ENCODE results near the gene TDRD9. TPM values are rescaled to one million over a fixed set of nuclear protein-coding genes. Genes with fewer than 3 reads are reported as not detected.

The TDRD9 gene, protein sequence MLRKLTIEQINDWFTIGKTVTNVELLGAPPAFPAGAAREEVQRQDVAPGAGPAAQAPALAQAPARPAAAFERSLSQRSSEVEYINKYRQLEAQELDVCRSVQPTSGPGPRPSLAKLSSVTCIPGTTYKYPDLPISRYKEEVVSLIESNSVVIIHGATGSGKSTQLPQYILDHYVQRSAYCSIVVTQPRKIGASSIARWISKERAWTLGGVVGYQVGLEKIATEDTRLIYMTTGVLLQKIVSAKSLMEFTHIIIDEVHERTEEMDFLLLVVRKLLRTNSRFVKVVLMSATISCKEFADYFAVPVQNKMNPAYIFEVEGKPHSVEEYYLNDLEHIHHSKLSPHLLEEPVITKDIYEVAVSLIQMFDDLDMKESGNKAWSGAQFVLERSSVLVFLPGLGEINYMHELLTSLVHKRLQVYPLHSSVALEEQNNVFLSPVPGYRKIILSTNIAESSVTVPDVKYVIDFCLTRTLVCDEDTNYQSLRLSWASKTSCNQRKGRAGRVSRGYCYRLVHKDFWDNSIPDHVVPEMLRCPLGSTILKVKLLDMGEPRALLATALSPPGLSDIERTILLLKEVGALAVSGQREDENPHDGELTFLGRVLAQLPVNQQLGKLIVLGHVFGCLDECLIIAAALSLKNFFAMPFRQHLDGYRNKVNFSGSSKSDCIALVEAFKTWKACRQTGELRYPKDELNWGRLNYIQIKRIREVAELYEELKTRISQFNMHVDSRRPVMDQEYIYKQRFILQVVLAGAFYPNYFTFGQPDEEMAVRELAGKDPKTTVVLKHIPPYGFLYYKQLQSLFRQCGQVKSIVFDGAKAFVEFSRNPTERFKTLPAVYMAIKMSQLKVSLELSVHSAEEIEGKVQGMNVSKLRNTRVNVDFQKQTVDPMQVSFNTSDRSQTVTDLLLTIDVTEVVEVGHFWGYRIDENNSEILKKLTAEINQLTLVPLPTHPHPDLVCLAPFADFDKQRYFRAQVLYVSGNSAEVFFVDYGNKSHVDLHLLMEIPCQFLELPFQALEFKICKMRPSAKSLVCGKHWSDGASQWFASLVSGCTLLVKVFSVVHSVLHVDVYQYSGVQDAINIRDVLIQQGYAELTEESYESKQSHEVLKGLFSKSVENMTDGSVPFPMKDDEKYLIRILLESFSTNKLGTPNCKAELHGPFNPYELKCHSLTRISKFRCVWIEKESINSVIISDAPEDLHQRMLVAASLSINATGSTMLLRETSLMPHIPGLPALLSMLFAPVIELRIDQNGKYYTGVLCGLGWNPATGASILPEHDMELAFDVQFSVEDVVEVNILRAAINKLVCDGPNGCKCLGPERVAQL (N-terminal part only)
- total RNA-seq (2014; rRNA removed): 0.07 and 0.12 TPM in 2 replicates
- percentile 15 among the genes with signal in this experiment for Bru-seq, nascent RNA
- percentile 12 among the genes with signal in this experiment for BruChase-seq, experiment 1, labeled RNA remaining after a 6-hour chase
- BruChase-seq, experiment 2, labeled RNA remaining after a 2-hour chase: percentile 10 among the genes with signal in this experiment
- long read RNA-seq, partial matches to known transcripts: 0 of 1 reads
- long read RNA-seq, other reads (novel, unspliced or antisense): 1 of 1 reads

- H3K4me2 ChIP-seq (ENCODE audit: low read length): no peak within 1 kb of the TSS
- no peaks in the 10 kb centered on the region for H3K79me2 ChIP-seq (ENCODE audit: low read length)
- ATAC-seq: no peak
- no peak for DNase-seq
- no peak within 1 kb of the TSS for H3K27ac ChIP-seq (ENCODE audit: low read length)
- H3K9me3 ChIP-seq (ENCODE audit: low read length): no peaks in the 10 kb centered on the region
- BruUV-seq (replicated peaks): no TSS peak
- H3K27me3 ChIP-seq (ENCODE audit: low read length): no peaks in the 10 kb centered on the region
- peaks cover 9% of the 10 kb centered on the region for H3K4me1 ChIP-seq (ENCODE audit: insufficient read depth, low read length)
- no peaks in the 10 kb centered on the region for H3K36me3 ChIP-seq (ENCODE audit: low read depth, low read length)
- CTCF ChIA-PET: interaction anchor here (0.6 kb wide), 1 partner anchor 18 kb away, joined by 3 read pairs; no protein-coding TSS in a partner anchor
- H3K9ac ChIP-seq (ENCODE audit: low read length): no peak within 1 kb of the TSS
- no peaks in the 10 kb centered on the region for H4K20me1 ChIP-seq (ENCODE audit: low read length)
- no peaks in the 10 kb centered on the region for H3K9me2 ChIP-seq (replicated peaks; ENCODE audit: low read length)
- H3K4me3 ChIP-seq (ENCODE audit: low read length): no peak within 1 kb of the TSS
- intact Hi-C loops (cut with micrococcal nuclease): no loop called here
- H3F3A ChIP-seq (ENCODE audit: low read length, unreplicated experiment): no peaks in the 10 kb centered on the region
- no peak within 1 kb of the TSS for H2AFZ ChIP-seq (ENCODE audit: low read length)
- TF ChIP-seq EZH2phosphoT487 (IDR thresholded peaks at IDR 0.05; ENCODE audit: borderline replicate concordance, low read length) (no peak), CTCF (conservative IDR thresholded peaks at IDR 0.05; ENCODE audit: low read depth, low read length) (no peak), EZH2 (IDR thresholded peaks at IDR 0.05; ENCODE audit: low read length, unreplicated experiment) (no peak)
- POLR2A ChIA-PET (ENCODE audit: unreplicated experiment): no interaction called here
Observed at GRCh38 chr14:103928011-103928890, at the start of gene TDRD9. Gene TDRD9 (plus strand): TSS chr14:103928456. CDS start chr14:103928510, 54 bp downstream.

- Histone ChIP-seq H3K79me2 (ENCODE audit: low read length) (no peaks in the 10 kb centered on the region), H3K27me3 (ENCODE audit: low read length) (no peaks in the 10 kb centered on the region), H2AFZ (ENCODE audit: low read length) (peak overlapping the region; percentile 82), H3K36me3 (ENCODE audit: low read depth, low read length) (no peaks in the 10 kb centered on the region), H3F3A (ENCODE audit: low read length, unreplicated experiment) (no peaks in the 10 kb centered on the region), H3K27ac (ENCODE audit: low read length) (no peak overlapping the region), H4K20me1 (ENCODE audit: low read length) (no peaks in the 10 kb centered on the region), H3K9me2 (replicated peaks; ENCODE audit: low read length) (no peaks in the 10 kb centered on the region), H3K9me3 (ENCODE audit: low read length) (no peaks in the 10 kb centered on the region), H3K4me1 (ENCODE audit: insufficient read depth, low read length) (peaks cover 17% of the 10 kb centered on the region), H3K9ac (ENCODE audit: low read length) (no peak overlapping the region), H3K4me2 (ENCODE audit: low read length) (peak overlapping the region; percentile 92), H3K4me3 (ENCODE audit: low read length) (peak overlapping the region; percentile 60)
- intact Hi-C loops (cut with micrococcal nuclease): no loop called here
- no peak for TF ChIP-seq EZH2phosphoT487 (IDR thresholded peaks at IDR 0.05; ENCODE audit: borderline replicate concordance, low read length)
- TF ChIP-seq CTCF (conservative IDR thresholded peaks at IDR 0.05; ENCODE audit: low read depth, low read length): no peak
- TF ChIP-seq EZH2 (IDR thresholded peaks at IDR 0.05; ENCODE audit: low read length, unreplicated experiment): no peak
- no peak for ATAC-seq
- ChIA-PET POLR2A (ENCODE audit: unreplicated experiment) (no interaction called here), CTCF (interaction anchor here (1.3 kb wide), 1 partner anchor 71 kb away, joined by 5 read pairs; no protein-coding TSS in a partner anchor)
- no TSS peak for BruUV-seq (replicated peaks)
- no peak for DNase-seq
Observed at GRCh38 chr14:103879118-103879569, 49.1 kb upstream of the TDRD9 start.
